HG03139 (cell line): ENCODE measurements around the gene ERBB3.
"Not testable (repeated sequence)": the region's sequence is repeated elsewhere in the genome, so short reads cannot be mapped to it uniquely, and the experiment has no call there.

Experiments
- ATAC-seq: cut with Tn5 transposase; IDR thresholded peaks from one replicate; pipeline ENCODE4 v1.9.1; 2021; ENCODE audit not compliant: unreplicated experiment

The ERBB3 gene

GRCh38 chr12:56079723-56080555 lies at the start of gene ERBB3:
Gene ERBB3 (plus strand): TSS chr12:56080165. CDS start chr12:56080301, 136 bp downstream.
- no peak for ATAC-seq

GRCh38 chr12:56031987-56032386 lies 48.0 kb upstream of the ERBB3 start:
- ATAC-seq, result no peak

GRCh38 chr12:56034586-56035332 lies 45.2 kb upstream of the ERBB3 start:
- ATAC-seq, result no peak

GRCh38 chr12:56037161-56037560 lies 42.8 kb upstream of the ERBB3 start:
- ATAC-seq, result no peak

- no peak for ATAC-seq
Observed at GRCh38 chr12:56038022-56038655, 41.8 kb upstream of the ERBB3 start.

GRCh38 chr12:56040151-56040550 lies 39.8 kb upstream of the ERBB3 start:
- no peak for ATAC-seq

GRCh38 chr12:56040963-56041551 lies 38.9 kb upstream of the ERBB3 start:
- ATAC-seq, result no peak

GRCh38 chr12:56041552-56042429 lies 38.2 kb upstream of the ERBB3 start, which contains the start of gene RPS26:
Gene RPS26 (plus strand): TSS chr12:56041918. CDS start chr12:56042167, 249 bp downstream.
- peak; percentile 91 for ATAC-seq

- ATAC-seq, result not testable (repeated sequence)
Observed at GRCh38 chr12:56042430-56042813, 37.5 kb upstream of the ERBB3 start.

- no peak for ATAC-seq
Observed at GRCh38 chr12:56042843-56043242, 37.1 kb upstream of the ERBB3 start.

- no peak for ATAC-seq
Observed at GRCh38 chr12:56046027-56046780, 33.8 kb upstream of the ERBB3 start.

GRCh38 chr12:56053407-56053893 lies 26.5 kb upstream of the ERBB3 start:
- ATAC-seq, result no peak

GRCh38 chr12:56059964-56060363 lies 20.0 kb upstream of the ERBB3 start:
- not testable (repeated sequence) for ATAC-seq

GRCh38 chr12:56061982-56062381 lies 18.0 kb upstream of the ERBB3 start:
- no peak for ATAC-seq

- ATAC-seq, result no peak
Observed at GRCh38 chr12:56062996-56063395, 17.0 kb upstream of the ERBB3 start.

- ATAC-seq, result no peak
Observed at GRCh38 chr12:56071648-56072047, 8.3 kb upstream of the ERBB3 start.

GRCh38 chr12:56074396-56074795 lies 5.6 kb upstream of the ERBB3 start:
- no peak for ATAC-seq

- not testable (repeated sequence) for ATAC-seq
Observed at GRCh38 chr12:56077966-56078365, 2.0 kb upstream of the ERBB3 start.

- ATAC-seq, result no peak
Observed at GRCh38 chr12:56078427-56078826, 1.5 kb upstream of the ERBB3 start.
